ENCODE measurements around the gene TMEM222.

Gene TMEM222

DNA sequence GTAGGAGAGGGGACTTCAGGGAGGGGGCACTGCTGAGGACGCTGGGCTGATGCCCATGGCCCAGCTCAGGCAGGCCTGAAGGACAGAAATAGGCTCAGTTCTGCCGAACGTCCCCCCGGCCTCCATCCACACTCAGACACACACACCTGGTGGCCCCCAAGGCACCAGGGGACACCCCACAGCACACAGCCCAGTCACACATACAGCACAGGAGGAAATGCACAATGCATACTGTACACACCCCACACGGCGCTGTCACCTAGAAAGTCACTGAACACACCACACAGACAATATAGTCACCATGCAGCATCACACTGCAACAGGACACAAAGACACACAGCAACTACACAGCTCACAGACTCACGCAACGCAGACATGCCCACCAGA lies 20.4 kb downstream of the TMEM222 start:
- peak; percentile 51 for DNase-seq (ENCODE audit: low spot score)

DNA sequence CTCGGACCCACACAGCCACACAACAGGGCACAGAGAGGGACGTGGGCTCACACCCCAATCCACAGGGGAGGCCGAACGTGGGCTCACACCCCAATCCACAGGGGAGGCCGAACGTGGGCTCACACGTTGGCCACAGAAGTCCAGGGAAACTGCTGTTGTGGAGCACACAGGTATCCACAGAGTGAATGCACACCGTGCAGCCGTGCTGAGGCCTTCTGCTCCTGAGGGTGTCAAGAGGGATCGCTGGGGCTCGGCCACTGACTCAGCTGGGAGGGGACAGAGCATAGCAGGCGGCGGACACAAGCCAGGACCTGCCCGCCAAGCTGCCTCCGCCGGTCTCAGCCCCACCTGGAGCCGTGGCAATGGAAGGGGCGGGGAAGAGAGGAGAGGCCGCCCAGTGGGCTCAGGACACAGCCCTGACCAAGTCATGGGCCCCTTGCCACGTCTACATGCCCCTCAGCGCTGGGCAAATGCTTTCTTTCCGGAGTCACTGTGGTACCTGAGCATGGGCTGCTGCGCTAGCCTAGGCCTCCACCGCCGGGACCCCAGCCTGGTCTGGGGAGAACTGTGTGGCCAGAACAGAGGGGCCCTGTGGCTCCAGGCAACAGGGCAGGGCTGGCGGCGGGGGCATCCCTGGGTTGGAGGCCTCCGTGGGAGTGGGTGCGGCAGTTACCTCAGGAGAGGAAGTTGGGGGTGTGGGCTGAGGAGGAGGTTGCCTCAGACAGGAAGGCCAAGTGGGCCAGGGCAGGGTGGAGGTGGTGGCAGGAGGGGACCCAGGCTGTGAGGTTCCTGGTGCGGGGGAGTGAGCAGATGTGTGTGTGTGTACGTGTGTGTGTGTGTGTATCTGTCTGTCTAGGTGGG lies 21.0 kb downstream of the TMEM222 start:
- DNase-seq (ENCODE audit: low spot score): peak; percentile 89

DNA sequence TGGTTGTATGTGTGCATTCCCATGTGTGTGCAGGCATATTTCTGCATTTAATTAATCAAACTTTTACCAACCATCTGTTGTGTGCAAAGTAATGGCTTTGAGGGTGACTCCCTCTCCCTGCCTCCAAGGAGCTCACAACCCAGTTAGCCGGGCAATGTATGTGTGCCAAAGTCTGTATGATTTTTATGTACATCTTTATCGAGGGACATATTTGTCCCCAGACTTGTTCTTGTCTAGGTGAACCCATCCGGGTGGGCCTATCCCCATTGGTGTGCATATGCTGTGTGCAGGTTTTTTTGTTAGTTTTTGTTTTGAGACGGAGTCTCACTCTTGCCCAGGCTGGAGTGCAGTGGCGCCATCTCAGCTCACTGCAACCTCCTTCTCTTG lies 21.7 kb downstream of the TMEM222 start:
- no peak for DNase-seq (ENCODE audit: low spot score)

DNA sequence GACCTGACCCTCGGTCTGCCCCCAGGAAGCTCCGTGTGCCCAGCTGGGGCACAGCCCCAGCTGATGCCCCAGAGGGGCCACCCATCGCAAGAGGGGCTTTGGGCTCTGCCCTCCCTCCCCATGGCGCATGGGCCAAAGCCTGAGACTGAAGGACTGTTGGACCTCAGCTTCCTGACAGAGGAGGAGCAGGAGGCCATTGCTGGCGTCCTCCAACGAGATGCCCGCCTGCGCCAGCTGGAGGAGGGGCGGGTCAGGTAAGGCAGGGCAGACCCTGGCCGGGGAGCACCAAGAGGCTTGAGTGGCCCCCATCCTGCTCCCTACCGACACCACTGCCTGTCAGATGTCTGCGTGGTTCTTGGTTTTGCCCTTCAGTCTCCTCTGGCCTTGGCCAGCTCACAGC lies 23.3 kb downstream of the TMEM222 start:
- no peak for DNase-seq (ENCODE audit: low spot score)

DNA sequence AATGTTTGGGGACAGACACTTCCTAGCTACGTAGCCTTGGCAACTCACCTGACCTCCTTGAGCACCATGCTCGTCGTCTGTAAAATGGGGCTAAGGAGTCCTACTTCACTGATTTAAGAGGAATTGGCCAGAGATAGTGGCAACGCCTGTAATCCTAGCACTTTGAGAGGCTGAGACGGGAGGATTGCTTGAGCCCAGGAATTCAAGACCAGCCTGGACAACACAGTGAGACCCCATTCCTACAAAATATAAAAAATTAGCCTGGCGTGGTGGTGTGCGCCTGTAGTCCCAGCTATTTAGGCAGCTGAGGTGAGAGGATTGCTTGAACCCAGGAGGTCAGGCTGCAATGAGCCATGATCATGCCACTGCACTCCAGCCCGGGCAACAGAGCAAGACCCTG lies 24.4 kb downstream of the TMEM222 start:
- DNase-seq (ENCODE audit: low spot score): no peak

DNA sequence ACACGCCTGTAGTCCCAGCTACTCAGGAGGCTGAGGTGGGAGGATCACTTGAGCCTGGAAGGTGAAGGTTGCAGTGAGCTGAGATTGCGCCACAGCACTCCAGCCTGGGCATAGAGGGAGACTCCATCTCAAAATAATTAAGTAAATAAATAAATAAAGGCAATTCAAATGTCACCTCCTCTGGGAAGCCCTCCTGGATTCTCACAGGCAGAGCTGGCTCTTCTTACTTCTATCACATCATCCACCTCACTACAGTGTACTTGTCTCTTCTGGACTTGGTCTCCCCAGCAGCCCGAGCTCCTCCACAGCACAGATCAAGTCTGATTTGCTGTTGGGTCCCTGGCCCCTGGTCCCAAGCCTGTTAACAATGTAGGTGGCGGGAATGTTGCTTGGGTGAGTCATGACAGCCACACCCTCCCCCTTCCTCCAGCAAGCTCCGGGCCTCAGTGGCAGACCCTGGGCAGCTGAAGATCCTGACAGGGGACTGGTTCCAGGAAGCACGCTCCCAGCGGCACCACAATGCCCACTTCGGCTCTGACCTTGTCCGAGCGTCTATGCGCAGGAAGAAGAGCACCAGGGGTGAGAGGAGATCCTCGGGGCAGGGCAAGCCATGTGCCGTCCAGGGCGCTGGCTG lies 25.1 kb downstream of the TMEM222 start:
- no peak for DNase-seq (ENCODE audit: low spot score)

DNA sequence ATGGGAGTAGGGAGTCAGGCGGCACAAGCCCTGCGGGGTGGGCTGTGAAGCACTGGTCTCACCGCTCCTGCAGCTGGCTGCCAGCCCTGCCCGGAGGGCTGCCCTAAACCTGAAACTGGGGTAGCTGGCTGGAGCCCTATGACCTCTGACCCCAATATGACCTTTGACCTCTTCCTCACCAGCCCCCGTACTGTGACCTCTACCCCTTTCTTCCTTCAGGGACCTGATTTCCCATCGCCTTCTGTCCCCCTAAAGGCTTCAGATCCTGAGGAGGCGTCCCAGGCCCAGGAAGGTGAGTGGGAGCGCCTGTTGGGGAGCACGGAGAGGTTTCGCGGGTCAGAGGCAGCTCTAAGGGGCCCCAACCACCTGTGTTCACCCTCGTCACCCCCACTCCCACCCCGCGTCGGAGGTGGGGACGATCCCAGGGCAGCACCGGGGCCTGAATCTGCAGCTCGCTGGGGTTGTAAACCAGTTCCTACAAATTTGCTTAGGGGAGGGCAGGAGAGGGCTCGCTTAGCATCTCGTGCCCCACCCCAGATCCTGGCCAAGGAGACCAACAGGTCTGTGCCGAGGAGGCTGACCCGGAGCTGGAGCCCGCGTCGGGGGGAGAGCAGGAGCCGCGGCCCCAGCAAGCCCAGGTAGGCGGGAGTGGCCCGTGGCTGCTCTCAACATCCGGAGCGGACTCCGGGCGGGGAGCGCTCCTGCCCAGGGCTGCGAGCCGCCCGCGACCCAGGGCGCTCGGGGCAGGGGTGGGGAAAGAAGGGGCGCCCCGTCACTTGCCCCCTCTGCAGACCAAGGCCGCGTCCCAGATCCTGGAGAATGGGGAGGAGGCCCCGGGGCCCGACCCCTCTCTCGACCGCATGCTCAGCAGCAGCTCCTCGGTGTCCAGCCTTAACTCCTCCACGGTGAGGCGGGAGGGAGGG lies 27.2 kb downstream of the TMEM222 start:
- no peak for DNase-seq (ENCODE audit: low spot score)

DNA sequence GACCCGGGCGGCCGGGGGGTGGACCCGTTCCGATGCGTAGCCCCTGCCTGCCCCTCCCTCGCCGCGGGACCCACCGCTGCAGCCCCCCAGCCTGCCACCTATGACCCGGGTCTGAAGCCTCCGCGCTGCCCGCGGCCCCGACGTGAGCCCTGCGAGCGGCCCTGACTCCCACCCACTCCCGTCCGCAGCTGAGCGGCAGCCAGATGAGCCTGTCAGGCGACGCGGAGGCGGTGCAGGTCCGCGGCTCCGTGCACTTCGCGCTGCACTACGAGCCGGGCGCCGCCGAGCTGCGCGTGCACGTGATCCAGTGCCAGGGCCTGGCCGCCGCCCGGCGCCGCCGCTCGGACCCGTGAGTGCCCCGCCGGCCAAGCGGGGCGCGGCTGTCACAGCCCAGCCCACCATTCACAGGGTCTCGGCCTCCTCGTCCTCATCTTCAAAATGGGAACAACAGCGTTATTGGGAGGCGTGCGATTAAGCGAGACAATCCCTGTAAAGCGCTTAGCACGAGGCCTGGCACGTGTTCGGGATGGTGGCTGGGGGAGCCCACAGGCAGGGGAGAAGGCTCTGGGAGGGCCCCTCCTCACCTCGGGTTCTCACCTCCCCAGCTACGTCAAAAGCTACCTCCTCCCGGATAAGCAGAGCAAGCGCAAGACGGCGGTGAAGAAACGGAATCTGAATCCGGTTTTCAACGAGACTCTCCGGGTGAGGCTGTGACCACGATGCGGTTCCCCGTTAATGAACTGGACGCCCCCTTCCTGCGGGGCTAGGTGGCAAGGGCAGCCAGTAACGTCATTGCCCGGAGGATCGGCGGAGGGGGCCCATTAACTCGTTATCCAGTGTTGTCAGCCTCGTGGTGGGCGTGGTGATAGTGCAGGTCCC lies 28.1 kb downstream of the TMEM222 start:
- DNase-seq (ENCODE audit: low spot score): no peak

DNA sequence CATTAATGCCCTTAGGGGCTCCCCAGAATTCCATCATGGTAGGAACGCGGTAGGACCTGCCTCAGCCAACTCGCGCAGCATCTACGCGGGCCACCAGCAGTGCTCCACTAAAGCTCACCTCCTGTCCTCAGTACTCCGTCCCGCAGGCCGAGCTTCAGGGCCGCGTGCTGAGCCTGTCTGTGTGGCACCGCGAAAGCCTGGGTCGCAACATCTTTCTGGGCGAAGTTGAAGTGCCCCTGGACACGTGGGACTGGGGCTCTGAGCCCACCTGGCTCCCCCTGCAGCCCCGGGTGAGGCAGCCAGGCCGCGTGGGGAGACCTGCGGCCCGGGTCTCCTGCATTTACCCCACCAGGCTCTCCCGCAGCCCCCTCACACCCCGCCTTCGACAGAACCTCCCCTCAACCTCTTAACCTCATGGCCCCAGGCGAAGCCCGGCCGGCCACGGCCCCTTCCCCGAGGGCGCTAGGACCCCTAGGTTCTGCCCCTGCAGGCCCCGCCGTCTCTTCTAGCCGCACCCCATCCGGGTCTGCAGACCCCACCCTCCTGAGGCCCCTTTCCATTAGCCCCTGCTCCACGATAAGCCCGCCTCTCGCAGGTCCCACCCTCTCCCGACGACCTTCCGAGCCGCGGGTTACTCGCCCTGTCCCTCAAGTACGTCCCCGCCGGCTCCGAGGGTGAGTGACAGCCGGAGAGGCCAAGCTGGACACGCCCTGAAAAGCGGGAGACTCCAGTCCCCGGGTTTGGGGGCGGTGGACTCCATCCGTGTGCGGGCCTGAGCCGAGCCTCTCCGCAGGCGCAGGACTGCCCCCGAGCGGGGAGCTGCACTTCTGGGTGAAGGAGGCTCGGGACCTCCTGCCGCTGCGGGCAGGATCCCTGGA lies 28.9 kb downstream of the TMEM222 start:
- no peak for DNase-seq (ENCODE audit: low spot score)

DNA sequence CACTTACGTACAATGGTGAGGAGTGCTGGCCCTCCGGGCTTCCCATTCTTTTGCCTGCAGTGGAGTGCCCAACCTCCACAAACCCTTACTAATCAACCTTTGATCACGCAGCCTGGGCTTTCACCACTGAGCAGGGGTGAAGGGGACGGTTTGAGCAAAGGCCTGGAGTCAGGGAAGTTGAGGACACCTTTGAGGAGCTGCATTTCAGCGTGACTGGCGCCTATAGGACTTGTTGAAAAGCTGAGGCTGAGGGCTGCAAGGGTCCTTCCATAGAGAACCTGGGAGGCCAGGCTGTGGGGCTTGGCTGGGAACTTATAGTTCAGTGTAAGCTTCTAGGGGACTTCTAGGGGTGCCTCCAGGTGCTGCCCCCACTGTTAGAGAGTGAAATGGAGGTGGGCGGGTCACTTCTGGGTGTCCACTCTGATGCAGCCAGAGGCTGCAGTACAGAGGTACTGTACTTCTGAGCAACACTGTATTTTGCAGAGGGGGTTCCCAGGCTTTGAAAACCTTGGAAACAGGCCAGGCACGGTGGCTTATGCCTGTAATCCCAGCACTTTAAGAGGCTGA lies 29.7 kb downstream of the TMEM222 start:
- DNase-seq (ENCODE audit: low spot score): no peak

DNA sequence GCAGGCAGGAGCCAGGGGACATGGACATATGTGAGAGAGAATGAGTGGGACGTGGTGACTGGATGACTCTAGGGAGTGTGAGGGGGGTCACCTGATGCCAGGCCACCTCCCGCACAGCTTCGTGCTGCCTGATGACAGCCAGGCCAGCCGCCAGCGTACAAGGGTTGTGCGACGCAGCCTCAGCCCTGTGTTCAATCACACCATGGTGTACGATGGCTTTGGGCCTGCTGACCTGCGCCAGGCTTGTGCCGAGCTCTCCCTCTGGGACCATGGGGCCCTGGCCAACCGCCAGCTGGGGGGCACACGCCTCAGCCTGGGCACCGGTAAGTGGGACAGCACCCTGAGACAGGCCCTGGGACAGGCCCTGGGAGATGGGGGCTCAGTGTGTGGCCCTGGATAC lies 31.2 kb downstream of the TMEM222 start:
- no peak for DNase-seq (ENCODE audit: low spot score)

DNA sequence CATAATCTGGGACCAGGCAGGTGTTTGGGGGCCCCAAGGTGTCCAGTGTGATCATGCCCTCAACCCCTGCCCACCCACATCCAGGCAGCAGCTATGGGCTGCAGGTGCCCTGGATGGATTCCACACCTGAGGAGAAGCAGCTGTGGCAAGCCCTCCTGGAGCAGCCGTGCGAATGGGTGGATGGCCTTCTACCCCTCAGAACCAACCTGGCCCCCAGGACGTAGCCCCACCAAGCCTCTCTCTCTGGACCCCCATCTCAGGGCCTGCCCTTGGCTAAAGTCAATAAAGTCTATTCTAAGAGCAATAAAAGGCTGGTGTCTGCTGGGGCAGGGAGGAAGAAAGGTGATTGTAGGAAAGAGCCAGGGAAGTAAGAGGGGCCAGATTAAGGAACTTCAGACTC lies 31.7 kb downstream of the TMEM222 start:
- DNase-seq (ENCODE audit: low spot score): no peak

DNA sequence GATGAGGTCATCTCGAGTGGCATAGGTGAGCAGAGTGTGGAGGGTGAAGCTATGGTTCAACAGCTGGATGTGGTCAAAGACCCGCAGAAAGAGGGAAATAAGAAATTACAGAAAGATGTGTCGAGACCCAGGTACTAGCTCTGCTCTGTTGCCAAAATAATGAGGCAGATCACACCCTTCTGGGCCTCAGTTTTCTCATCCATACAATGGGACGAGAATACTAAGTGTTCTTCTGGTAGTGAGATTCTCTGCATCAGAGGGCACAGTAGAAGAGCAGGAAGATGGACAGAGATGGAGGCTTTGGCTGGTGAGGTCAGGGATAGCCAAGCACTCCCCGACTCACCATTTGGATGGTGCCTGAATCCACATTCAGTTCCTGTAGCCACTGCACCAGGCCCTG lies 33.7 kb downstream of the TMEM222 start:
- no peak for DNase-seq (ENCODE audit: low spot score)

DNA sequence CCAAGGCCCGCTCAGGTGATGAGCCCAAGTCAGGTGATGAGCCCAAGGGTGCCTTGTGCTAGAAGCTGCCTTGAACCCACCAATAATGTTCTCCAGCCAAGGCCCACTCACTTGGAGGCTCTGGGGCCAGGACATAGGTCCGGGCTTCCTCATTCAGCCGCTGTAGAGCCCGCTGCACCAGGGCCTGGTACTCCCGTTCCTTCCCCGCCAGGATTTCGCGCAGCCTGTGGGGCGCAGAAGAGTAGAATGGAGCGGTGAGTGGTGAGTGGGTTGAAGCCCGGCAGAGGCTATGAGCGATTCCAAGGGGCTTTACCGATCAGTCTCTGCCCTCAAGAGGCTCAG lies 34.3 kb downstream of the TMEM222 start:
- no peak for DNase-seq (ENCODE audit: low spot score)

DNA sequence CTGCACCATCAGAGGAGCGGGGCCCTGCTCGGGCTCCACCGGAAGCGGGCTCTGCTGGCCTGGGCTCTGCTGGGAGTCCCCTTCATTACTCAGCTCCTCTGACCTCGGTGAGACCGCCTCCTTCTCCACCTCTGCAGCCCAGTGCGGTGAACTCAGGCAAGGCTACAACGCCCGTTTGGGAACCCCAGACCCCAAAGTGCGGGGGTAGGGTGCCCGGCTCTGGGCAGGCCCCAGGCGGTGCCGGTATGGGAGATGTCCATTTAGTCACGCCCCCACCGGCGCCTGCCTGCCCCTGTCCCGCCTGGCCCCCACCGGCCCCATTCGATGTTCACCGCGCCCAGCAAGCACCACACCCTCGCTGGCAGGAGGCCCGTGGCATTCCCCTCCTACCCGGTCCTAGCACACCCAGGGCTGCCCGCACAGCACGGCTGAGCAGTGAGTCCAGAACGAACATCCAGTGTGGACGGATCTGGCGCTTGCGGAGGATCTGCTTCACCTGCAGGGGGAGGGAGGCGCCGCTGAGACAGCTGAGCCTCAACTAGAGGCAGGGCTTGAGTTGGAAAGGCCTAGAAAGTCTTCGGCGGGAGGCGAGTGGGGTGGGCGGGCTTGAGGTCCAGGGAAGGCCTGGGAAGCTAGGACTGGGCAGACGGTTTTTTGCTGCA lies 34.8 kb downstream of the TMEM222 start:
- peak; percentile 54 for DNase-seq (ENCODE audit: low spot score)

DNA sequence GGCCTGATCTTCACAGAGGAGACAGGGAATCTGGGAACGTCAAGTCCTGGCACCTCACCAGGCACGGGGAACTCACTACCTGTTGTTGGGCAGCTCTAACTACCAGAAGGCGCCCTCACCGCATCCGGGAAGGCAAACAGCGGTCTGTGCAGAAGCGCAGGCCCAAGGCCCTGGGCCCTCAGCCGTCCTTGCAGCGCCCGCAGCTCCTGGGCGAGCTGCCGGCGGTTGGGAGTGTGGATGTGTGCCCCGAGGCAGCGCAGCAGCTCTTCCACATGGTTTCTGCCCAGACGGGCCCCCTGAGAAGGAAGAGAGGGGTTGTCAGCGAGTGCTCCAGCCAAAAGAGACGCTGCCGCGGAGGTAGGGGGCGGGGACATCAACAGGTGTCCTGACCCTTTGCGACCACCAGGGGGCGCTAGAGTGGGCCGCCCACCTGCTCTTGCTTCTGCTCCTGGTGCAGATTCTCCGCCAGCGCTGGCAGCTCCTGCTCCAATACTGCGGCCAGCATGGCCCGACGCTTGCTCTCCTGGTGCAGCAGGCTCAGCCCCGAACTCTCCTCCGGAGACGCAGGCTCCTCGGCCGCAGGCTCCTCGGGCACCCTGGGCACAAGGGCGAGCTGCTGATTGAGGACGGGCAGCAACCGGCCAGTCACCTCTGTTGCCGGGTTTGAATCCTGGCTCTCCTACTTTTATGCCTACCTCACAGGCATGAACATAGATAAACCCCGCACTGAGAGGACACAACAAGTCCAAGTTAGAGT lies 35.5 kb downstream of the TMEM222 start:
- peak; percentile 83 for DNase-seq (ENCODE audit: low spot score)

DNA sequence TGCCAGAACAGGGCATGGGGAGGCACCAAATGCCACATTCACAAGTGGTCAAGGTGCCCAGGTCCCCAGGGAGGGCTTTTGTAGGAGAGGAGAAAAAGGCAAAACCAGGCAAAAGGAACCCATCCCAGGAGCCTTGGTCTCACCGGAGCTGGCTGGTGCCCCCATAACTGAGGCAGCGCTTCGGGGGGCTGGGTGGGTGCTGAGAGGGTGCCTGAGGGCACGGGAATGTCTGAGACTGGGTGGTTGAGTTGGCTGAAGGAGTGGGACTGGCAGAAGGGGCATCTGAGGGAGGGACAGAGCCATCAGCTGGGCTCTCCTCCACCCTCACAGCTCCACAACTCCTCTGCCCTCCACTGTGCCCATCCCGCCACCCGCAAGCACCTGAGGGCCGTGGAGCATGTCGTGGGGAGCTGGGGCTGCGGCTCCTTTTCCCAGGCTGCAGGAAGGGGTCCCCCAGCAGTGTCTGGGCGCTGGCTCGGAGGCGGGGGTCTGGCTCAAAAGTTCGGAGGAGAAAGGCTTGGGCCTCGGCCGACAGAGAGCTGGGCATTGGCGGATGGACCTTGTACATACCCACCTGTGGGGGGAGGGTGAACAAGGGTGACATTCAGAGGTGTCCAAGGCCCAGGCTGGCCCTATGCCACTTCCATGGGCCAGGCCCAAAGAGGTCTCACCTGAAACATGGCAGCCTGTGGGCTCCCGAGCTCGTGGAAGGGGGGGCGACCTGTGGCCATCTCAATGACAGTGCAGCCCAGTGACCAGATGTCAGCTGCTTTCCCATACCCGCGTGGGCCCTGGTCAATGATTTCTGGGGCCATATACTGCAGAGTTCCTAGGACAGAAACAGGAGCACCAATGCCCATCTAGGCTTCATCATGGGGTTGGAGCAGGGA lies 36.3 kb downstream of the TMEM222 start:
- DNase-seq (ENCODE audit: low spot score): no peak

DNA sequence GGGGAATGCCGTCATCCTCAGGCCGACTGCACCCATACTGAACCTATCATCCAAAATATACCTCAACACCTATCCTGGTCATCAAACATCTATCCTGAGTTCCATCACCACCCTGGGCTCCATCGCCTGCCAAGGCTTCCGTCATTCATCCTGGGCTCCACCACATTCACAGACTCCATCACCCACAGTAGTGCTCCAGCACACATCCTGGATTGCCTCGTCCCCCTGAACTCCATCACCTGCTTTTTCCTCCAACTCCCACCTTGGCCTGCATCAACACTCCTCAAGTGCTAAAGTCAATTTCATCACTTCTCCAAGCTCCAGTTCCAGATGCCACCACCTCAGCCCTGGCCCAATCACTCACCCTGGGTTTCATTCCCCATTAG lies 37.0 kb downstream of the TMEM222 start:
- no peak for DNase-seq (ENCODE audit: low spot score)
